ENCODE measurements around the gene TMEM179. TPM values are rescaled to one million over a fixed set of nuclear protein-coding genes. Genes with fewer than 3 reads are reported as not detected.

Gene TMEM179
- total and polyA plus RNA-seq, 2 of the 13 experiments (the other 11 are each of a cell fraction or from before 2014, with no cell fraction given) = not detected

GRCh38 chr14:104595911-104596450, 8.6 kb downstream of the TMEM179 start:
- no peak for DNase-seq (ENCODE audit: low spot score)
- POLR2A ChIA-PET = no interaction called here
- Histone ChIP-seq H3K27me3 (ENCODE audit: control insufficient read depth in 1 of 2, insufficient read depth in 2 of 2, low read length in 2 of 2) (peaks cover 23 to 55% of the 10 kb centered on the region in 2 experiments; a peak in 4 of 5 replicates), H2AFZ (ENCODE audit: low read length) (no peak overlapping the region), H3K27ac (ENCODE audit: extremely low read length, insufficient read depth, low read length) (no peak overlapping the region), H3K4me1 (ENCODE audit: insufficient read depth, low read length) (no peaks in the 10 kb centered on the region), H3K36me3 (replicated peaks in 1 of 2; ENCODE audit: control insufficient read depth in 1 of 2, insufficient read depth in 2 of 2, low read length in 2 of 2) (no peaks in the 10 kb centered on the region), H3K79me2 (ENCODE audit: insufficient read depth, low read length) (no peaks in the 10 kb centered on the region), H3K4me2 (ENCODE audit: low read depth, low read length) (no peak overlapping the region), H3K4me3 (replicated peaks in 1 of 3; ENCODE audit: insufficient read depth in 1 of 3, low read depth in 2 of 3, low read length in 3 of 3) (no peak overlapping the region), H3K9me3 (ENCODE audit: low read length) (no peaks in the 10 kb centered on the region), H3K9ac (ENCODE audit: insufficient read depth, low read depth, low read length) (no peak overlapping the region), H4K20me1 (ENCODE audit: insufficient read depth, low read length) (peaks cover 7% of the 10 kb centered on the region; the same call in 1 of the 2 replicates)
- TF ChIP-seq KDM2A (CRISPR knock-in tag; IDR thresholded peaks at IDR 0.05; ENCODE audit: borderline replicate concordance, low read depth) (no peak), ZFAT (CRISPR knock-in tag; conservative IDR thresholded peaks at IDR 0.05) (no peak), KLF9 (CRISPR knock-in tag; IDR thresholded peaks at IDR 0.05; ENCODE audit: low read depth) (no peak), RORA (CRISPR knock-in tag; IDR thresholded peaks at IDR 0.05) (no peak), ZNF501 (CRISPR knock-in tag; IDR thresholded peaks at IDR 0.05) (no peak), IKZF4 (CRISPR knock-in tag; IDR thresholded peaks at IDR 0.05; ENCODE audit: borderline replicate concordance, low read depth, not compliant biosample characterization) (no peak), ZNF317 (CRISPR knock-in tag; IDR thresholded peaks at IDR 0.05) (no peak), ZNF121 (CRISPR knock-in tag; IDR thresholded peaks at IDR 0.05) (no peak), GLI4 (CRISPR knock-in tag; IDR thresholded peaks at IDR 0.05; ENCODE audit: borderline replicate concordance) (no peak), ZNF12 (CRISPR knock-in tag; IDR thresholded peaks at IDR 0.05) (no peak), IRX3 (CRISPR knock-in tag; IDR thresholded peaks at IDR 0.05; ENCODE audit: borderline replicate concordance, low read depth) (no peak), JARID2 (CRISPR knock-in tag; IDR thresholded peaks at IDR 0.05; ENCODE audit: insufficient replicate concordance) (no peak), ZNF484 (CRISPR knock-in tag; IDR thresholded peaks at IDR 0.05; ENCODE audit: borderline replicate concordance, low read depth) (no peak), NR3C1 (CRISPR knock-in tag; IDR thresholded peaks at IDR 0.05) (no peak), ZNF609 (CRISPR knock-in tag; IDR thresholded peaks at IDR 0.05; ENCODE audit: borderline replicate concordance) (no peak), BRD4 (CRISPR knock-in tag; IDR thresholded peaks at IDR 0.05) (no peak), KLF13 (CRISPR knock-in tag; IDR thresholded peaks at IDR 0.05) (no peak)
- CTCF ChIA-PET (ENCODE audit: low intra/inter-chr PET ratio, low total read pairs) = no interaction called here
- intact Hi-C loops (cut with micrococcal nuclease; ENCODE audit: unreplicated experiment) = no loop called here
- no TSS peak for BruUV-seq (replicated peaks)
- WGBS (ENCODE audit: low lambda C conversion rate) = 6% methylated on average over 2 of the region's 6 CpGs
- FAIRE-seq = no peak
- in situ Hi-C loops (cut with HindIII; ENCODE audit: extremely low pct_ligation_motif_present, low pct_unique_long_range_greater_than_20kb) = no loop called here
- no peak for ATAC-seq

Data from HepG2 (cell line).